ENCODE measurements around the gene SLC38A4. TPM values are rescaled to one million over a fixed set of nuclear protein-coding genes. Genes with fewer than 3 reads are reported as not detected.

SLC38A4 gene
- total RNA-seq, 1 experiment from 2014 or later = 0.96 TPM

GRCh38 chr12:46857486-46857885 lies 31.7 kb upstream of the SLC38A4 start:
- Histone ChIP-seq H3K79me2 (ENCODE audit: insufficient read depth, low read length) (no peaks in the 10 kb centered on the region), H3K23ac (ENCODE audit: insufficient read length, low read depth, low read length) (no peak overlapping the region), H3K18ac (ENCODE audit: insufficient read length, low read depth, low read length) (no peak overlapping the region), H4K91ac (ENCODE audit: insufficient read length, low read depth, low read length) (no peak overlapping the region), H2BK15ac (ENCODE audit: low read depth, low read length) (no peak overlapping the region), H3K56ac (ENCODE audit: insufficient read length, low read depth, low read length) (no peak overlapping the region), H2BK20ac (ENCODE audit: low read depth, low read length, poor library complexity, severe bottlenecking) (no peak overlapping the region), H2BK5ac (ENCODE audit: insufficient read length, low read length) (no peak overlapping the region), H3K9me3 (ENCODE audit: control insufficient read depth, low read depth, low read length) (peaks cover 26% of the 10 kb centered on the region), H3K4me1 (ENCODE audit: insufficient read depth, low read length) (no peaks in the 10 kb centered on the region), H3K4me2 (ENCODE audit: insufficient read depth, insufficient read length, low read length) (no peak overlapping the region), H3K27me3 (ENCODE audit: insufficient read depth, low read length) (no peaks in the 10 kb centered on the region), H3T11ph (ENCODE audit: low read length) (no peak overlapping the region), H2BK12ac (ENCODE audit: insufficient read length, low read depth, low read length) (no peak overlapping the region), H4K5ac (ENCODE audit: insufficient read length, low read depth, low read length) (no peak overlapping the region), H2AFZ (ENCODE audit: low read length) (no peak overlapping the region), H4K8ac (replicated peaks; ENCODE audit: insufficient read length, low read depth, low read length) (no peak overlapping the region), H4K20me1 (ENCODE audit: control insufficient read depth, insufficient read depth, insufficient read length) (no peaks in the 10 kb centered on the region), H2BK120ac (ENCODE audit: low read depth, low read length, poor library complexity, severe bottlenecking) (no peak overlapping the region), H3K27ac (ENCODE audit: insufficient read length, low read depth, low read length) (no peak overlapping the region), H3K4ac (ENCODE audit: low read depth, low read length) (no peak overlapping the region), H2AK5ac (ENCODE audit: insufficient read length, low read length) (no peak overlapping the region), H3K9ac (ENCODE audit: extremely low read depth, insufficient read length, low read length) (no peak overlapping the region), H3K14ac (ENCODE audit: insufficient read depth, low read length) (no peak overlapping the region), H3K23me2 (ENCODE audit: insufficient read length, low read depth, low read length, poor library complexity, severe bottlenecking) (no peaks in the 10 kb centered on the region), H3K79me1 (ENCODE audit: insufficient read depth, low read depth, low read length, poor library complexity, severe bottlenecking) (no peaks in the 10 kb centered on the region)
- Mint-ChIP-seq H3K36me3 (ENCODE audit: insufficient read depth in 1 of 3, low read depth in 3 of 3) (peaks cover 15 to 46% (median 38%) of the 10 kb centered on the region in 3 experiments), H3K4me3 (no peak overlapping the region), H3K27me3 (ENCODE audit: low read depth) (peaks cover 1% of the 10 kb centered on the region), H3K4me1 (no peaks in the 10 kb centered on the region), H3K9me3 (peaks cover 68 to 78% of the 10 kb centered on the region in 2 experiments), H3K27ac (no peak overlapping the region)
- no peak for TF ChIP-seq CTCF (conservative IDR thresholded peaks at IDR 0.05)
- no peak for DNase-seq
